ENCODE results near the gene IGFL2. TPM values are rescaled to one million over a fixed set of nuclear protein-coding genes. Genes with fewer than 3 reads are reported as not detected.

Gene IGFL2
- total and polyA plus RNA-seq, 9 of the 15 experiments (the other 6 are each of a cell fraction or from before 2014, with no cell fraction given): 0.42 to 1.7 (median 0.75) TPM; not detected in 2

- TF ChIP-seq TBP (optimal IDR thresholded peaks at IDR 0.05; ENCODE audit: low read depth, low read length): no peak
- no peak for TF ChIP-seq U2AF2 (optimal IDR thresholded peaks at IDR 0.05; ENCODE audit: low read depth, low read length)
- TF ChIP-seq NCOA1 (IDR thresholded peaks at IDR 0.05; ENCODE audit: low read depth): peak; percentile 47; the same call in 1 of the 2 replicates
- 0 out of 2 replicates have a peak, but pooled peaks have one; percentile 10 for TF ChIP-seq HCFC1 (IDR thresholded peaks at IDR 0.05; ENCODE audit: low read depth, low read length)
- no peak for TF ChIP-seq KAT7 (CRISPR knock-in tag; IDR thresholded peaks at IDR 0.05; ENCODE audit: borderline replicate concordance)
- peak; percentile 30 for TF ChIP-seq HDAC3 (IDR thresholded peaks at IDR 0.05; ENCODE audit: borderline replicate concordance, partially characterized antibody)
- TF ChIP-seq ZNF316 (IDR thresholded peaks at IDR 0.05): peak; percentile 31; the same call in 1 of the 2 replicates
- peak in 1 of 2 experiments; percentile 37; a peak in 1 of 4 replicates for TF ChIP-seq ZNF639 (CRISPR knock-in tag; conservative IDR thresholded peaks at IDR 0.05 in 1 of 2, IDR thresholded peaks at IDR 0.05 in 1 of 2)
- no peak for TF ChIP-seq CBFB (CRISPR knock-in tag; IDR thresholded peaks at IDR 0.05)
- TF ChIP-seq ETV1 (tag; conservative IDR thresholded peaks at IDR 0.05; ENCODE audit: low read depth): no peak
- no peak for TF ChIP-seq ZNF24 (IDR thresholded peaks at IDR 0.05)
- peak; percentile 33 for TF ChIP-seq ZFP36 (IDR thresholded peaks at IDR 0.05; ENCODE audit: low read depth, low read length, partially characterized antibody)
- TF ChIP-seq MEF2A (IDR thresholded peaks at IDR 0.05; ENCODE audit: control insufficient read depth, low read depth, low read length): no peak
- TF ChIP-seq MCM7 (IDR thresholded peaks at IDR 0.05): no peak
- TF ChIP-seq MAFG (tag; conservative IDR thresholded peaks at IDR 0.05): no peak; the same call in none of the 2 replicates
- TF ChIP-seq SMAD3 (CRISPR knock-in tag; conservative IDR thresholded peaks at IDR 0.05): peak; percentile 9; the same call in 1 of the 2 replicates
- TF ChIP-seq RFX7 (CRISPR knock-in tag; IDR thresholded peaks at IDR 0.05): no peak
- TF ChIP-seq NCOR1 (IDR thresholded peaks at IDR 0.05): peak; percentile 77
- no peak for TF ChIP-seq RBM34 (IDR thresholded peaks at IDR 0.05; ENCODE audit: borderline replicate concordance, insufficient read depth, low read length)
- TF ChIP-seq ELF1 (tag; IDR thresholded peaks at IDR 0.05): 0 out of 2 replicates have a peak, but pooled peaks have one; percentile 46
- no peak for TF ChIP-seq ZNF143 (CRISPR knock-in tag; IDR thresholded peaks at IDR 0.05)
- TF ChIP-seq YY1 (IDR thresholded peaks at IDR 0.05; ENCODE audit: borderline replicate concordance in 1 of 3, control insufficient read depth in 1 of 3, extremely low read depth in 1 of 3, insufficient read depth in 3 of 3, insufficient read length in 1 of 3, insufficient replicate concordance in 2 of 3, low read depth in 1 of 3, low read length in 2 of 3): no peak
- TF ChIP-seq, protein P1, sequence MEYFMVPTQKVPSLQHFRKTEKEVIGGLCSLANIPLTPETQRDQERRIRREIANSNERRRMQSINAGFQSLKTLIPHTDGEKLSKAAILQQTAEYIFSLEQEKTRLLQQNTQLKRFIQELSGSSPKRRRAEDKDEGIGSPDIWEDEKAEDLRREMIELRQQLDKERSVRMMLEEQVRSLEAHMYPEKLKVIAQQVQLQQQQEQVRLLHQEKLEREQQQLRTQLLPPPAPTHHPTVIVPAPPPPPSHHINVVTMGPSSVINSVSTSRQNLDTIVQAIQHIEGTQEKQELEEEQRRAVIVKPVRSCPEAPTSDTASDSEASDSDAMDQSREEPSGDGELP (CRISPR knock-in tag; IDR thresholded peaks at IDR 0.05; ENCODE audit: borderline replicate concordance): peak; percentile 39; the same call in 1 of the 2 replicates
- no peak for TF ChIP-seq SRF (CRISPR knock-in tag; IDR thresholded peaks at IDR 0.05)
- TF ChIP-seq EHMT2 (IDR thresholded peaks at IDR 0.05): no peak; the same call in 1 of the 2 replicates
- TF ChIP-seq FOXA3 (CRISPR knock-in tag; conservative IDR thresholded peaks at IDR 0.05 in 1 of 2, IDR thresholded peaks at IDR 0.05 in 1 of 2): peak; percentile 96 to 98
Measured at GRCh38 chr19:46192992-46193650, 45.1 kb downstream of the IGFL2 start (continued).

All from K562 (cell line).